H9 (cell line): ENCODE measurements around the gene CD84. TPM values are rescaled to one million over a fixed set of nuclear protein-coding genes. Genes with fewer than 3 reads are reported as not detected.

Experiments used
- DNase-seq: peaks from one replicate; pipeline ENCODE4 v3.0.0-alpha.2; 2017
- H2AFZ ChIP-seq: one replicate; pipeline ENCODE4 v1.6.1; 2013; ENCODE audit warnings: mild to moderate bottlenecking, low read length, control low read depth, moderate library complexity
- H2AK5ac ChIP-seq: 2 replicates; pipeline ENCODE4 v1.6.1; 2013; ENCODE audit warnings: low read length, control low read depth, mixed read lengths; ENCODE audit not compliant: insufficient read length
- H2BK120ac ChIP-seq: one replicate; pipeline ENCODE4 v1.6.1; 2013; ENCODE audit warnings: low read depth, mild to moderate bottlenecking, low read length, control low read depth, inconsistent platforms; ENCODE audit not compliant: poor library complexity, severe bottlenecking
- H2BK12ac ChIP-seq: 2 replicates; pipeline ENCODE4 v1.6.1; 2013; ENCODE audit warnings: low read length, control low read depth, mixed read lengths, low read depth; ENCODE audit not compliant: insufficient read length
- H2BK15ac ChIP-seq: 2 replicates; pipeline ENCODE4 v1.6.1; 2013; ENCODE audit warnings: low read depth, low read length, control low read depth
- H2BK20ac ChIP-seq: one replicate; pipeline ENCODE4 v1.6.1; 2013; ENCODE audit warnings: low read depth, mild to moderate bottlenecking, low read length, control low read depth, inconsistent platforms; ENCODE audit not compliant: poor library complexity, severe bottlenecking
- H2BK5ac ChIP-seq: 2 replicates; pipeline ENCODE4 v1.6.1; 2013; ENCODE audit warnings: low read length, control low read depth, mixed read lengths; ENCODE audit not compliant: insufficient read length
- H3K14ac ChIP-seq: 2 replicates; pipeline ENCODE4 v1.6.1; 2013; ENCODE audit warnings: low read length, control low read depth; ENCODE audit not compliant: insufficient read depth
- H3K18ac ChIP-seq: 2 replicates; pipeline ENCODE4 v1.6.1; 2013; ENCODE audit warnings: low read depth, mild to moderate bottlenecking, mixed read lengths, low read length, control low read depth; ENCODE audit not compliant: insufficient read length
- H3K23ac ChIP-seq: 2 replicates; pipeline ENCODE4 v1.6.1; 2013; ENCODE audit warnings: low read length, control low read depth, mixed read lengths, low read depth; ENCODE audit not compliant: insufficient read length
- H3K23me2 ChIP-seq: 2 replicates; pipeline ENCODE4 v1.6.1; 2013; ENCODE audit warnings: low read depth, mild to moderate bottlenecking, mixed read lengths, low read length, control low read depth; ENCODE audit not compliant: insufficient read length, poor library complexity, severe bottlenecking
- H3K27ac ChIP-seq: 2 replicates; pipeline ENCODE4 v1.5.1; 2013; ENCODE audit warnings: low read length, control low read depth, mixed read lengths, low read depth; ENCODE audit not compliant: insufficient read length
- H3K27me3 ChIP-seq: 2 replicates; pipeline ENCODE4 v1.6.1; 2013; ENCODE audit warnings: low read length, control low read depth, inconsistent platforms; ENCODE audit not compliant: insufficient read depth
- H3K4ac ChIP-seq: 2 replicates; pipeline ENCODE4 v1.6.1; 2013; ENCODE audit warnings: low read depth, mild to moderate bottlenecking, control low read depth, inconsistent platforms, low read length, moderate library complexity
- H3K4me1 ChIP-seq: 2 replicates; pipeline ENCODE4 v1.6.1; 2013; ENCODE audit warnings: low read length, control low read depth, inconsistent platforms; ENCODE audit not compliant: insufficient read depth
- H3K4me2 ChIP-seq: 2 replicates; pipeline ENCODE4 v1.6.1; 2013; ENCODE audit warnings: low read length, control low read depth, mixed read lengths; ENCODE audit not compliant: insufficient read length, insufficient read depth
- H3K56ac ChIP-seq: 2 replicates; pipeline ENCODE4 v1.6.1; 2013; ENCODE audit warnings: low read depth, mild to moderate bottlenecking, mixed read lengths, low read length, control low read depth; ENCODE audit not compliant: insufficient read length
- H3K79me1 ChIP-seq: 2 replicates; pipeline ENCODE4 v1.6.1; 2013; ENCODE audit warnings: low read depth, mild to moderate bottlenecking, moderate library complexity, low read length, control low read depth, inconsistent platforms; ENCODE audit not compliant: insufficient read depth, poor library complexity, severe bottlenecking
- H3K79me2 ChIP-seq: 2 replicates; pipeline ENCODE4 v1.6.1; 2013; ENCODE audit warnings: low read length, control low read depth, inconsistent platforms; ENCODE audit not compliant: insufficient read depth
- H3K9ac ChIP-seq: 2 replicates; pipeline ENCODE4 v1.6.1; 2013; ENCODE audit warnings: low read length, control low read depth, mixed read lengths; ENCODE audit not compliant: insufficient read length; ENCODE audit errors: extremely low read depth
- H3K9me3 ChIP-seq: one replicate; pipeline ENCODE4 v1.6.1; 2013; ENCODE audit warnings: low read depth, low read length, inconsistent platforms; ENCODE audit not compliant: control insufficient read depth
- H3T11ph ChIP-seq: one replicate; pipeline ENCODE4 v1.6.1; 2013; ENCODE audit warnings: mild to moderate bottlenecking, low read length, control low read depth, inconsistent platforms
- H4K20me1 ChIP-seq: one replicate; pipeline ENCODE4 v1.6.1; 2013; ENCODE audit not compliant: control insufficient read depth, insufficient read length, insufficient read depth
- H4K5ac ChIP-seq: 2 replicates; pipeline ENCODE4 v1.6.1; 2013; ENCODE audit warnings: low read depth, mild to moderate bottlenecking, mixed read lengths, low read length, control low read depth; ENCODE audit not compliant: insufficient read length
- H4K8ac ChIP-seq: replicated peaks from 2 replicates; pipeline ENCODE4 v1.6.1; 2013; ENCODE audit warnings: low read length, control low read depth, mixed read lengths, low read depth; ENCODE audit not compliant: insufficient read length
- H4K91ac ChIP-seq: 2 replicates; pipeline ENCODE4 v1.6.1; 2013; ENCODE audit warnings: low read depth, mild to moderate bottlenecking, moderate library complexity, mixed read lengths, low read length, control low read depth; ENCODE audit not compliant: insufficient read length
- H3K27ac Mint-ChIP-seq, 3 experiments: 2 replicates in 2 of 3; 3 replicates in 1 of 3; pipeline ENCODE4 v1.8.0; 2020 to 2021; ENCODE audit warnings: mixed read lengths in 3 of 3, mild to moderate bottlenecking in 1 of 3, moderate library complexity in 1 of 3
- H3K27me3 Mint-ChIP-seq: 2 replicates; pipeline ENCODE4 v1.8.0; 2021; ENCODE audit warnings: low read depth, mild to moderate bottlenecking, moderate library complexity, mixed read lengths
- H3K36me3 Mint-ChIP-seq, 3 experiments: 2 replicates in 2 of 3; 3 replicates in 1 of 3; pipeline ENCODE4 v1.8.0; 2020 to 2021; ENCODE audit warnings: low read depth in 3 of 3, mixed read lengths in 3 of 3; ENCODE audit not compliant: insufficient read depth in 1 of 3
- H3K4me1 Mint-ChIP-seq, 2 experiments: 2 replicates each; pipeline ENCODE4 v1.8.0; 2020; ENCODE audit warnings: mixed read lengths in 2 of 2
- H3K4me3 Mint-ChIP-seq, 2 experiments: 2 replicates in 1 of 2; 3 replicates in 1 of 2; pipeline ENCODE4 v1.8.0; 2020 to 2021; ENCODE audit warnings: mild to moderate bottlenecking in 2 of 2, mixed read lengths in 2 of 2, moderate library complexity in 1 of 2
- H3K9me3 Mint-ChIP-seq, 2 experiments: 2 replicates in 1 of 2; 3 replicates in 1 of 2; pipeline ENCODE4 v1.8.0; 2020; ENCODE audit warnings: mild to moderate bottlenecking in 2 of 2, mixed read lengths in 2 of 2, moderate library complexity in 1 of 2
- WGBS: extraction: QIAGEN DNeasy Blood & Tissue Kit; methylation state at CpG from one replicate; pipeline ENCODE4 v1.1.7; 2013; ENCODE audit warnings: missing lambda C conversion rate, low lambda C conversion rate, mixed read lengths; ENCODE audit not compliant: insufficient read length; ENCODE audit errors: extremely low coverage; 5-methylcytosine and 5-hydroxymethylcytosine counted together
- total RNA-seq: library from RNA; stranded (reverse); gene quantifications from 2 replicates; pipeline ENCODE4 v1.2.1, GENCODE V29; 2021
- TF ChIP-seq, protein P1 (sequence below): fragments of 200-600 bp; sonication (generic); conservative IDR thresholded peaks from 3 replicates; pipeline ENCODE4 v1.8.0; 2021; ENCODE audit warnings: antibody characterized with exemption, mild to moderate bottlenecking

Gene CD84
- total RNA-seq, 1 experiment from 2014 or later = not detected

DNA sequence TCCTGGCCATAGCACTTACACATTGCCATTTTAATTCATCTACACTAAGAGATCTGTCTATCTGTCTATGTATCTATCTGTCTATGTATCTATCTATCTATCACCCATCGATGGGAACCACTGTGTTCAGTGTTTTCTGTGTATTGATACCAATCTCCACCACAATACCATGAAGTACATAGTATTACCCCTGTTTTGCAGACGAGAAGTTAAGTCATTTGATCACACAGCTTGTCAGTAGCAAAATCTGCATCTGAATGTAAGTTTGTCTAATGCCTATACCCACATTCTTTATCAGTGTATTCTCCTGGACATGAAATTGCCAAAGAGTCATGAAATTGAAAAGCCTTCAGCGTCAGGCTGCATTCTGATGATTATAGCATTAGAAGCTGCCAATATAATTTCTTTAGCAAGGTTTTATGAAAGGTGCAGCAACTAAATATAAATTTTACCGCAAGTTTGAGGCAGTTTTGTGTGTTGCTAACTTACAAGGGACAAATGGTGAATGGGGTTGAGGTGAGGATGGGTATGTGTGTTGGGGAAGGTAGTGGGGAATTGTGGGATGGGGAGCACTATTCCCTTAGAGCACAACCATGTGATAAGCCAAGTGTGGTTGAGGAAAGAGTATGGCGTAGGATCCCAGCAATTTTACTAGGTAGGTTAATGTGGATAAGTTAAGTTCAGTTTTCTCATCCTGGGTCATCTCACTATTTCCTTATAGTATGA is 43.4 kb upstream of the CD84 start:
- Histone ChIP-seq H3K23ac (no peak overlapping the region), H3K18ac (no peak overlapping the region), H3K79me2 (no peaks in the 10 kb centered on the region), H4K8ac (no peak overlapping the region), H3K79me1 (no peaks in the 10 kb centered on the region), H3K4me2 (no peak overlapping the region), H2BK15ac (no peak overlapping the region), H2BK5ac (no peak overlapping the region), H3K14ac (no peak overlapping the region), H3K27ac (no peak overlapping the region), H3K4ac (no peak overlapping the region), H3K27me3 (no peaks in the 10 kb centered on the region), H3T11ph (no peak overlapping the region), H2BK12ac (no peak overlapping the region), H4K5ac (no peak overlapping the region), H3K23me2 (no peaks in the 10 kb centered on the region), H2AFZ (no peak overlapping the region), H2AK5ac (no peak overlapping the region), H3K56ac (no peak overlapping the region), H3K4me1 (no peaks in the 10 kb centered on the region), H4K20me1 (no peaks in the 10 kb centered on the region), H3K9ac (no peak overlapping the region), H4K91ac (no peak overlapping the region), H2BK20ac (no peak overlapping the region), H2BK120ac (no peak overlapping the region), H3K9me3 (no peaks in the 10 kb centered on the region)
- Mint-ChIP-seq H3K4me3 (no peak overlapping the region), H3K27ac (no peak overlapping the region), H3K36me3 (peaks cover 4 to 6% (median 6%) of the 10 kb centered on the region in 3 experiments; a peak in 6 of 7 replicates), H3K27me3 (no peaks in the 10 kb centered on the region), H3K4me1 (peaks cover 0 to 9% of the 10 kb centered on the region in 2 experiments; a peak in 3 of 4 replicates), H3K9me3 (peaks cover 0 to 5% of the 10 kb centered on the region in 2 experiments; a peak in 3 of 5 replicates)
- TF ChIP-seq, protein P1, sequence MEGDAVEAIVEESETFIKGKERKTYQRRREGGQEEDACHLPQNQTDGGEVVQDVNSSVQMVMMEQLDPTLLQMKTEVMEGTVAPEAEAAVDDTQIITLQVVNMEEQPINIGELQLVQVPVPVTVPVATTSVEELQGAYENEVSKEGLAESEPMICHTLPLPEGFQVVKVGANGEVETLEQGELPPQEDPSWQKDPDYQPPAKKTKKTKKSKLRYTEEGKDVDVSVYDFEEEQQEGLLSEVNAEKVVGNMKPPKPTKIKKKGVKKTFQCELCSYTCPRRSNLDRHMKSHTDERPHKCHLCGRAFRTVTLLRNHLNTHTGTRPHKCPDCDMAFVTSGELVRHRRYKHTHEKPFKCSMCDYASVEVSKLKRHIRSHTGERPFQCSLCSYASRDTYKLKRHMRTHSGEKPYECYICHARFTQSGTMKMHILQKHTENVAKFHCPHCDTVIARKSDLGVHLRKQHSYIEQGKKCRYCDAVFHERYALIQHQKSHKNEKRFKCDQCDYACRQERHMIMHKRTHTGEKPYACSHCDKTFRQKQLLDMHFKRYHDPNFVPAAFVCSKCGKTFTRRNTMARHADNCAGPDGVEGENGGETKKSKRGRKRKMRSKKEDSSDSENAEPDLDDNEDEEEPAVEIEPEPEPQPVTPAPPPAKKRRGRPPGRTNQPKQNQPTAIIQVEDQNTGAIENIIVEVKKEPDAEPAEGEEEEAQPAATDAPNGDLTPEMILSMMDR = no peak
- no CpG with 5 or more reads among the region's 5 CpGs for WGBS
- DNase-seq = no peak
